Measurements from ENCODE around the gene GAK. TPM values are rescaled to one million over a fixed set of nuclear protein-coding genes. Genes with fewer than 3 reads are reported as not detected.
"Not testable (repeated sequence)": the region's sequence is repeated elsewhere in the genome, so short reads cannot be mapped to it uniquely, and the experiment has no call there.

GAK gene
- total RNA-seq, 2 experiments from 2014 or later: 97.8 to 102 TPM

GRCh38 chr4:814312-814850 is 117.7 kb downstream of the GAK start:
- H3K36me3 Mint-ChIP-seq (ENCODE audit: low read depth): no peaks in the 10 kb centered on the region
- H3K9me3 Mint-ChIP-seq: no peaks in the 10 kb centered on the region
- H3K27me3 Mint-ChIP-seq: peaks cover 29% of the 10 kb centered on the region
- ChIA-PET CTCF (no interaction called here), POLR2A (no interaction called here)
- H3K4me3 Mint-ChIP-seq: no peak overlapping the region
- H3K27ac Mint-ChIP-seq: no peak overlapping the region
- ATAC-seq (no peak), DNase-seq (no peak)
- no peaks in the 10 kb centered on the region for H3K4me1 Mint-ChIP-seq (ENCODE audit: low read depth)
- intact Hi-C loops (cut with micrococcal nuclease): no loop called here
- TF ChIP-seq CTCF (IDR thresholded peaks at IDR 0.05): no peak

- H3K36me3 Mint-ChIP-seq (ENCODE audit: low read depth): no peaks in the 10 kb centered on the region
- ATAC-seq (no peak), DNase-seq (no peak)
- no peaks in the 10 kb centered on the region for H3K9me3 Mint-ChIP-seq
- no peak overlapping the region for H3K4me3 Mint-ChIP-seq
- ChIA-PET CTCF (no interaction called here), POLR2A (no interaction called here)
- no peak for TF ChIP-seq CTCF (IDR thresholded peaks at IDR 0.05)
- intact Hi-C loops (cut with micrococcal nuclease): no loop called here
- H3K27me3 Mint-ChIP-seq: peaks cover 29% of the 10 kb centered on the region
- H3K27ac Mint-ChIP-seq: no peak overlapping the region
- H3K4me1 Mint-ChIP-seq (ENCODE audit: low read depth): no peaks in the 10 kb centered on the region
Measured at GRCh38 chr4:813900-814299, 118.2 kb downstream of the GAK start.

- ChIA-PET CTCF (no interaction called here), POLR2A (no interaction called here)
- no peak for DNase-seq
- Mint-ChIP-seq H3K36me3 (ENCODE audit: low read depth) (no peaks in the 10 kb centered on the region), H3K27ac (no peak overlapping the region), H3K4me1 (ENCODE audit: low read depth) (no peaks in the 10 kb centered on the region), H3K9me3 (no peaks in the 10 kb centered on the region), H3K4me3 (no peak overlapping the region), H3K27me3 (peaks cover 26% of the 10 kb centered on the region)
- intact Hi-C loops (cut with micrococcal nuclease): no loop called here
- no peak for ATAC-seq
- no peak for TF ChIP-seq CTCF (IDR thresholded peaks at IDR 0.05)
Measured at GRCh38 chr4:808860-809570, 123.1 kb downstream of the GAK start.

- H3K4me1 Mint-ChIP-seq (ENCODE audit: low read depth): no peaks in the 10 kb centered on the region
- no peak for DNase-seq
- H3K4me3 Mint-ChIP-seq: no peak overlapping the region
- no peaks in the 10 kb centered on the region for H3K9me3 Mint-ChIP-seq
- no peak for TF ChIP-seq CTCF (IDR thresholded peaks at IDR 0.05)
- no peak for ATAC-seq
- H3K27ac Mint-ChIP-seq: no peak overlapping the region
- no peaks in the 10 kb centered on the region for H3K36me3 Mint-ChIP-seq (ENCODE audit: low read depth)
- CTCF ChIA-PET: no interaction called here
- peaks cover 19% of the 10 kb centered on the region for H3K27me3 Mint-ChIP-seq
- intact Hi-C loops (cut with micrococcal nuclease): no loop called here
- POLR2A ChIA-PET: interaction anchor here (0.6 kb wide), 1 partner anchor 34 kb away, joined by 3 read pairs; no protein-coding TSS in a partner anchor
Measured at GRCh38 chr4:807792-808191, 124.3 kb downstream of the GAK start.

GRCh38 chr4:806979-807378 is 125.1 kb downstream of the GAK start:
- H3K4me3 Mint-ChIP-seq; intact Hi-C loops (cut with micrococcal nuclease); POLR2A ChIA-PET; CTCF ChIA-PET; H3K27ac Mint-ChIP-seq; H3K36me3 Mint-ChIP-seq (ENCODE audit: low read depth); ATAC-seq; DNase-seq; H3K9me3 Mint-ChIP-seq; H3K4me1 Mint-ChIP-seq (ENCODE audit: low read depth): not testable (repeated sequence)
- H3K27me3 Mint-ChIP-seq: peaks cover 19% of the 10 kb centered on the region
